Islet precursor cell (in vitro differentiated cells): ENCODE data around the gene EEF2K.
A peak's percentile ranks its signal among the peaks of the same experiment; 100 is the strongest.

Source experiments
- DNase-seq: peaks from one replicate; pipeline ENCODE4 v3.0.0-alpha.2; 2018

The EEF2K gene

GRCh38 chr16:22321340-22322001, 115.4 kb downstream of the EEF2K start:
- DNase-seq, result peak; percentile 76

GRCh38 chr16:22322021-22322471, 116.0 kb downstream of the EEF2K start:
- DNase-seq, result no peak

GRCh38 chr16:22322741-22323140, 116.7 kb downstream of the EEF2K start:
- DNase-seq, result no peak

GRCh38 chr16:22323173-22323958, 117.3 kb downstream of the EEF2K start:
- peak; percentile 43 for DNase-seq

GRCh38 chr16:22323959-22324786, 118.1 kb downstream of the EEF2K start:
- DNase-seq, result no peak

GRCh38 chr16:22324787-22325597, 118.9 kb downstream of the EEF2K start:
- peak; percentile 48 for DNase-seq

GRCh38 chr16:22325598-22326368, 119.7 kb downstream of the EEF2K start:
- DNase-seq, result peak; percentile 43

- no peak for DNase-seq
These were observed 120.2 kb downstream of the EEF2K start for GRCh38 chr16:22326369-22326652.

GRCh38 chr16:22326771-22327445, 120.8 kb downstream of the EEF2K start:
- no peak for DNase-seq

GRCh38 chr16:22327446-22327775, 121.3 kb downstream of the EEF2K start:
- DNase-seq, result no peak

GRCh38 chr16:22328081-22328725, 122.1 kb downstream of the EEF2K start:
- DNase-seq, result no peak

- DNase-seq, result no peak
These were observed 123.2 kb downstream of the EEF2K start for GRCh38 chr16:22329199-22329695.

GRCh38 chr16:22330326-22330725, 124.2 kb downstream of the EEF2K start:
- DNase-seq, result no peak

GRCh38 chr16:22333457-22333994, 127.4 kb downstream of the EEF2K start:
- no peak for DNase-seq

- no peak for DNase-seq
These were observed 129.7 kb downstream of the EEF2K start for GRCh38 chr16:22335668-22336246.

GRCh38 chr16:22336581-22336980, 130.5 kb downstream of the EEF2K start:
- DNase-seq, result no peak

- no peak for DNase-seq
These were observed 131.0 kb downstream of the EEF2K start for GRCh38 chr16:22337045-22337444.

- DNase-seq, result no peak
These were observed 132.0 kb downstream of the EEF2K start for GRCh38 chr16:22337849-22338635.
